OCI-LY3 (cell line): Measurements from ENCODE around the gene MMP28.
A peak's percentile ranks its signal among the peaks of the same experiment; 100 is the strongest.

Source experiments
- H2AFZ ChIP-seq: fragments of 200-600, 300-600 bp; shearing (Covaris generic); 2 replicates; pipeline ENCODE4 v1.6.0; 2014; ENCODE audit warnings: antibody characterized with exemption, low read depth, low read length
- H3K27ac ChIP-seq: fragments of 200-600, 300-600 bp; sonication (generic); 2 replicates; pipeline ENCODE4 v1.5.1; 2014; ENCODE audit warnings: mild to moderate bottlenecking, low read length, moderate library complexity, mixed read lengths
- H3K27me3 ChIP-seq: fragments of 200-600, 300-600 bp; sonication (generic); 2 replicates; pipeline ENCODE4 v1.6.1; 2014; ENCODE audit warnings: low read depth, low read length, mixed read lengths
- H3K36me3 ChIP-seq: fragments of 200-600, 300-600 bp; sonication (generic); replicated peaks from 2 replicates; pipeline ENCODE3; 2014; ENCODE audit warnings: low read depth, low read length, mixed read lengths
- H3K4me1 ChIP-seq: fragments of 300-600, 200-600 bp; sonication (generic); 2 replicates; pipeline ENCODE4 v1.6.1; 2014; ENCODE audit warnings: low read length, mixed read lengths
- H3K4me2 ChIP-seq: fragments of 200-600, 300-600 bp; sonication (generic); 2 replicates; pipeline ENCODE4 v1.6.1; 2014; ENCODE audit warnings: low read length, mixed read lengths
- H3K4me3 ChIP-seq: fragments of 300-600, 200-600 bp; sonication (generic); 2 replicates; pipeline ENCODE4 v1.5.1; 2014; ENCODE audit warnings: antibody characterized with exemption, mild to moderate bottlenecking, low read length, moderate library complexity
- H3K79me2 ChIP-seq: fragments of 300-600, 200-600 bp; shearing (Covaris generic); 2 replicates; pipeline ENCODE4 v1.6.1; 2014; ENCODE audit warnings: mild to moderate bottlenecking, low read length, mixed read lengths
- H3K9ac ChIP-seq: fragments of 300-600, 200-600 bp; shearing (Covaris generic); 2 replicates; pipeline ENCODE4 v1.6.0; 2014; ENCODE audit warnings: mild to moderate bottlenecking, low read length, moderate library complexity
- H3K9me3 ChIP-seq: fragments of 200-600, 300-600 bp; shearing (Covaris generic); 2 replicates; pipeline ENCODE4 v1.6.1; 2014; ENCODE audit warnings: low read length, mixed read lengths; ENCODE audit not compliant: insufficient read depth
- H4K20me1 ChIP-seq: fragments of 200-600, 300-600 bp; sonication (generic); 2 replicates; pipeline ENCODE4 v1.6.1; 2016; ENCODE audit warnings: low read length, mixed read lengths; ENCODE audit not compliant: insufficient read depth
- EZH2phosphoT487 ChIP-seq: fragments of 200-600 bp; shearing (Covaris generic); IDR thresholded peaks from 2 replicates; pipeline ENCODE4 v1.6.1; 2018; ENCODE audit warnings: antibody characterized with exemption, mixed run types, low read depth
- TF ChIP-seq, protein P1 (sequence below): fragments of 200-600, 300-600 bp; sonication (generic); IDR thresholded peaks from 2 replicates; pipeline ENCODE4 v1.5.1; 2014; ENCODE audit warnings: antibody characterized with exemption, low read length, low read depth

The MMP28 gene

DNA sequence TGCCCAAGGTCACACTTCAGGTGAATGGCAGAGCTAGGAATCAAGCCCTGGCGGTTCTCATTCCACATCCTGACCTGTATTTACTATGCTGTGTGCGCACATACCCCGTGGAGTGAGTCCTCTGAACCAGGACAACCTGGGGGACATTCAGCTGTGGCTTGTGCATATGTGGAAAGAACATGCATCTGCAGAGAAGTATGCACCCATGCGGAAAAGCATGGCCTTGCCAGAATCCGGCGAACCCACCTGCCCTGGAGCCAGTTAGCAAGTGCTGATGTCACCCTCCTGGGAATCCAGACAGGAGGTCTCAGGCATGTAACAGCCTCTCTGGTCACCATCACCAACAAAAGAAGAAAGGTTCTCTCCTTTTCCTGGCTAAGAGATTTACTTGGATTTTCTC is 62.1 kb downstream of the MMP28 start:
- Histone ChIP-seq H3K4me2 (no peak overlapping the region), H3K27ac (no peak overlapping the region), H3K27me3 (no peaks in the 10 kb centered on the region), H3K36me3 (no peaks in the 10 kb centered on the region), H3K79me2 (peaks cover 9% of the 10 kb centered on the region), H2AFZ (no peak overlapping the region), H4K20me1 (no peaks in the 10 kb centered on the region), H3K9ac (no peak overlapping the region), H3K4me1 (peaks cover 14% of the 10 kb centered on the region), H3K4me3 (no peak overlapping the region), H3K9me3 (no peaks in the 10 kb centered on the region)
- TF ChIP-seq, protein P1, sequence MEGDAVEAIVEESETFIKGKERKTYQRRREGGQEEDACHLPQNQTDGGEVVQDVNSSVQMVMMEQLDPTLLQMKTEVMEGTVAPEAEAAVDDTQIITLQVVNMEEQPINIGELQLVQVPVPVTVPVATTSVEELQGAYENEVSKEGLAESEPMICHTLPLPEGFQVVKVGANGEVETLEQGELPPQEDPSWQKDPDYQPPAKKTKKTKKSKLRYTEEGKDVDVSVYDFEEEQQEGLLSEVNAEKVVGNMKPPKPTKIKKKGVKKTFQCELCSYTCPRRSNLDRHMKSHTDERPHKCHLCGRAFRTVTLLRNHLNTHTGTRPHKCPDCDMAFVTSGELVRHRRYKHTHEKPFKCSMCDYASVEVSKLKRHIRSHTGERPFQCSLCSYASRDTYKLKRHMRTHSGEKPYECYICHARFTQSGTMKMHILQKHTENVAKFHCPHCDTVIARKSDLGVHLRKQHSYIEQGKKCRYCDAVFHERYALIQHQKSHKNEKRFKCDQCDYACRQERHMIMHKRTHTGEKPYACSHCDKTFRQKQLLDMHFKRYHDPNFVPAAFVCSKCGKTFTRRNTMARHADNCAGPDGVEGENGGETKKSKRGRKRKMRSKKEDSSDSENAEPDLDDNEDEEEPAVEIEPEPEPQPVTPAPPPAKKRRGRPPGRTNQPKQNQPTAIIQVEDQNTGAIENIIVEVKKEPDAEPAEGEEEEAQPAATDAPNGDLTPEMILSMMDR = no peak
- no peak for TF ChIP-seq EZH2phosphoT487

DNA sequence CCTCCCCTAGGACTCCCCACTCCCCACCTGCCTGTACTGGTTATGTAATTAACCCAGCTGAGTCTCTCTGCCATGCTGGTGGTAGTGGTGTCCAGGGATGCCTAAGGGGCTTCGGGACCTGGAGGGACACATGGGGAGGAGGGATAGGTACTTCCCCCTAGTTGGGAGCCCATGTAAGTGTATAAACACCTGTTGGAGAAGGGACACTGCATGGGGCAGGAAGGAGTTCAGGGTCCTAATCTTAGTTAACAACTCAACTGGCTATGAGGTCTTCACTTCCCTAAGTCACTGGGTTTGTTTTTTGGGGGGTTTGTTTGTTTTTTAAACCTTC is 62.7 kb downstream of the MMP28 start:
- Histone ChIP-seq H3K4me3 (peak overlapping the region; percentile 93), H3K9me3 (no peaks in the 10 kb centered on the region), H2AFZ (no peak overlapping the region), H3K4me2 (peak overlapping the region; percentile 87), H4K20me1 (no peaks in the 10 kb centered on the region), H3K79me2 (peaks cover 9% of the 10 kb centered on the region), H3K27me3 (no peaks in the 10 kb centered on the region), H3K36me3 (no peaks in the 10 kb centered on the region), H3K9ac (peak overlapping the region; percentile 65; the same call in 1 of the 2 replicates), H3K27ac (no peak overlapping the region), H3K4me1 (peaks cover 14% of the 10 kb centered on the region)
- TF ChIP-seq EZH2phosphoT487 = no peak
- TF ChIP-seq, protein P1 = no peak

- H2AFZ ChIP-seq = no peak overlapping the region; the same call in 1 of the 2 replicates
- no peak for TF ChIP-seq EZH2phosphoT487
- TF ChIP-seq, protein P1 = no peak
- H3K27ac ChIP-seq = no peak overlapping the region
- peaks cover 9% of the 10 kb centered on the region for H3K79me2 ChIP-seq
- H3K9ac ChIP-seq = peak overlapping the region; percentile 73
- peaks cover 14% of the 10 kb centered on the region for H3K4me1 ChIP-seq
- peak overlapping the region; percentile 93 for H3K4me3 ChIP-seq
- H3K9me3 ChIP-seq = no peaks in the 10 kb centered on the region
- H3K27me3 ChIP-seq = no peaks in the 10 kb centered on the region
- no peaks in the 10 kb centered on the region for H4K20me1 ChIP-seq
- no peaks in the 10 kb centered on the region for H3K36me3 ChIP-seq
- peak overlapping the region; percentile 93 for H3K4me2 ChIP-seq
These were observed 63.3 kb downstream of the MMP28 start for GRCh38 chr17:35731917-35732805.

- Histone ChIP-seq H2AFZ (no peak within 1 kb of the TSS; the same call in 1 of the 2 replicates), H3K4me1 (peaks cover 14% of the 10 kb centered on the region)
- TF ChIP-seq EZH2phosphoT487 = no peak
- TF ChIP-seq, protein P1 = no peak
These were observed 64.1 kb downstream of the MMP28 start, which contains the start of gene RASL10B for GRCh38 chr17:35731239-35731916. Gene RASL10B (plus strand): TSS chr17:35731639. CDS start chr17:35735185, 3,546 bp downstream.

More at GRCh38 chr17:35731239-35731916, 64.1 kb downstream of the MMP28 start, which contains the start of gene RASL10B:
- Histone ChIP-seq H3K4me2 (peak within 1 kb of the TSS; percentile 93), H3K9me3 (no peaks in the 10 kb centered on the region), H3K27ac (no peak within 1 kb of the TSS), H4K20me1 (no peaks in the 10 kb centered on the region), H3K9ac (peak within 1 kb of the TSS; percentile 73), H3K79me2 (peaks cover 9% of the 10 kb centered on the region), H3K36me3 (no peaks in the 10 kb centered on the region), H3K4me3 (peak within 1 kb of the TSS; percentile 93), H3K27me3 (no peaks in the 10 kb centered on the region)
